GM10266 (cell line): ENCODE results near the gene NPY.

Source experiments
- DNase-seq: peaks from one replicate; pipeline ENCODE4 v3.0.0; 2012; ENCODE audit errors: extremely low spot score
- CTCF ChIP-seq: IDR thresholded peaks from 2 replicates; pipeline ENCODE4 v1.5.1; 2012; ENCODE audit warnings: mild to moderate bottlenecking, low read depth; ENCODE audit not compliant: control insufficient read depth, insufficient read depth; ENCODE audit errors: missing control alignments

NPY gene

GRCh38 chr7:24291271-24291670 is 7.3 kb downstream of the NPY start:
- no peak for TF ChIP-seq CTCF
- DNase-seq: no peak

GRCh38 chr7:24297362-24297761 is 13.4 kb downstream of the NPY start:
- no peak for DNase-seq
- TF ChIP-seq CTCF: no peak

GRCh38 chr7:24298696-24299095 is 14.7 kb downstream of the NPY start:
- no peak for DNase-seq
- TF ChIP-seq CTCF: no peak

- DNase-seq: no peak
- TF ChIP-seq CTCF: no peak
Observed at GRCh38 chr7:24299192-24299591, 15.2 kb downstream of the NPY start.

GRCh38 chr7:24301703-24302102 is 17.7 kb downstream of the NPY start:
- no peak for DNase-seq
- TF ChIP-seq CTCF: no peak

GRCh38 chr7:24304494-24305095 is 20.6 kb downstream of the NPY start:
- TF ChIP-seq CTCF: no peak

GRCh38 chr7:24307326-24307725 is 23.3 kb downstream of the NPY start:
- no peak for DNase-seq
- TF ChIP-seq CTCF: no peak

More at GRCh38 chr7:24304494-24305095, 20.6 kb downstream of the NPY start:
- DNase-seq: no peak
